Kidney epithelial cell (primary cell): ENCODE measurements around the gene ZMIZ1. TPM values are rescaled to one million over a fixed set of nuclear protein-coding genes. Genes with fewer than 3 reads are reported as not detected.

Experiments used
- DNase-seq: peaks from one replicate; pipeline ENCODE4 v3.0.0-alpha.2; 2010; ENCODE audit warnings: low read depth
- H3K27me3 ChIP-seq: 2 replicates; pipeline ENCODE4 v1.6.0; 2011; ENCODE audit warnings: low read length; ENCODE audit not compliant: control insufficient read depth, insufficient read depth
- H3K36me3 ChIP-seq: 2 replicates; pipeline ENCODE4 v1.5.1; 2011; ENCODE audit warnings: low read length; ENCODE audit not compliant: control insufficient read depth, insufficient read depth
- H3K4me3 ChIP-seq: 2 replicates; pipeline ENCODE4 v1.5.1; 2011; ENCODE audit warnings: low read depth, mild to moderate bottlenecking, control low read depth, low read length
- CTCF ChIP-seq: IDR thresholded peaks from 2 replicates; pipeline ENCODE4 v1.5.1; 2011; ENCODE audit warnings: mild to moderate bottlenecking, moderate library complexity, low read length, control low read depth, inconsistent platforms; ENCODE audit not compliant: insufficient read depth, poor library complexity, severe bottlenecking
- total RNA-seq: library from RNA; depleted of rRNA; stranded (reverse); fragments of >200 nt; gene quantifications from 2 replicates; pipeline ENCODE4 v1.2.3, GENCODE V29; 2015

Gene ZMIZ1
- total RNA-seq, 1 donor from 2014 or later = 57.5 TPM

DNA sequence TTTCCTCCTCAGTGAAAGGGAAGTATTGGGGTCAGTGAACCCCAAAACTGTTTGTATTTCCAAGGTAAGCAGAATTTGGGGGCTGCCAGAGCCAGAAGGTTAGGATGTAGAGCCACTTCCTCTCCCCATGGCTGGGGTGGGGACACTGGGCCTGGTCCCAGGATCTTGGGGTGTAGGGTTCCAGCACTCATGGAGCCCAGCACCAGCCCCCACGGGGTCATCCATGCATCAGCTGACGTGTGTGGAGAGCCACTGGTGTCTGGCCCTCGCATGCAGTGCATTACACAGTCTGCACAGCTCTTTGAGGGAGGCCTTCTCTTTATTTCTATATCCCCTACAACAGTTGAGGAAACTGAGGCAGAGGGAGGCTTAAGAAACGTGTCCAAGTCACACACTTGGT is 91.4 kb downstream of the ZMIZ1 start:
- TF ChIP-seq CTCF = no peak
- DNase-seq = no peak
- Histone ChIP-seq H3K27me3 (no peaks in the 10 kb centered on the region), H3K36me3 (peaks cover 1% of the 10 kb centered on the region), H3K4me3 (no peak overlapping the region)

DNA sequence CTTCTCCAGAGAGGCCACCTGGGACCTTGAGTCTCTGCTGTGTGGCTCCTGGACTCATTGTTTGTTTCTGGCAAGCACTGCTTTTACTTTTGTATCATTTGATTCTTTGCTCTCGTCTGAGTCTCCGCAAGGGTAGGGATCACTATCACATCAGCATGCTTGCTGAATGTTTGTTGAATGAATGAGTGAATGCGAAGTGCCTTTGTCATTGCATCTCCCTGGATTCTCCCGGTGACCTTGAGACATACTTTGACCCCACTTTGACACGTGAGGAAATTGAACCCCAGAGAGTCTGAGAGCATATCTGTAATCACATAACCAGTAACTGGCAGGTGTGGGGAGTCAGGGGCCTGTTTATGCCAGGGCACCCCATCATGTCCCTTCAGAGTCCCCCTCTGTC is 92.8 kb downstream of the ZMIZ1 start:
- Histone ChIP-seq H3K27me3 (no peaks in the 10 kb centered on the region), H3K36me3 (peaks cover 1% of the 10 kb centered on the region), H3K4me3 (no peak overlapping the region)
- no peak for TF ChIP-seq CTCF
- DNase-seq = no peak

DNA sequence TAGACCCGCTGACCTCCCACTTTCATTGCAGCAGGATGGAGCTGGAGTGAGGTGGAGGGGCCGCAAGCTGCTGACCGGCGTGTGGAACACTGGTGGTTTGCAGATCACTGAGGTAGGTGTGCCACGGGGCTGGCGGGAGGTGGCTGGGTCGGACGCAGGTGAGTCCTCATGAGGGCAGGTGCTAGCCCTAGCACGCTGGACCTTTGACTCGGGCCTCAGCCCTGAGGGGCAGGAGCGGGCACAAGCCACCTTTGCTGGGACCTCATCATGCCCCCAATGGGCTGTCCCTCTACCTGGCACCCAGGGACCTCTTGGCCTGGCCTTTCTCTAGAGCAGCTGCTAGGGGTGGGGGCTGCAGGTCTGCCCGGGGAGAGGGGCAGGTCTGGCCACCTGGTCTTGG is 93.3 kb downstream of the ZMIZ1 start:
- H3K36me3 ChIP-seq = peaks cover 1% of the 10 kb centered on the region
- TF ChIP-seq CTCF = no peak
- H3K27me3 ChIP-seq = no peaks in the 10 kb centered on the region
- DNase-seq = no peak
- no peak overlapping the region for H3K4me3 ChIP-seq

- peaks cover 1% of the 10 kb centered on the region for H3K36me3 ChIP-seq
- no peak for TF ChIP-seq CTCF
- no peak overlapping the region for H3K4me3 ChIP-seq
- no peaks in the 10 kb centered on the region for H3K27me3 ChIP-seq
- no peak for DNase-seq
Observed at GRCh38 chr10:79162861-79163665, 94.3 kb downstream of the ZMIZ1 start.

- no peak for TF ChIP-seq CTCF
- no peak overlapping the region for H3K4me3 ChIP-seq
- no peaks in the 10 kb centered on the region for H3K27me3 ChIP-seq
- H3K36me3 ChIP-seq = peaks cover 1% of the 10 kb centered on the region
- no peak for DNase-seq
Observed at GRCh38 chr10:79163666-79163975, 94.9 kb downstream of the ZMIZ1 start.

GRCh38 chr10:79164075-79164474 is 95.3 kb downstream of the ZMIZ1 start:
- H3K36me3 ChIP-seq = peaks cover 3% of the 10 kb centered on the region
- H3K27me3 ChIP-seq = no peaks in the 10 kb centered on the region
- DNase-seq = no peak
- TF ChIP-seq CTCF = no peak
- no peak overlapping the region for H3K4me3 ChIP-seq
